Vagina (tissue), 2 donors: ENCODE measurements around the gene RAP1GDS1.

ENCODE experiments used
- CTCF ChIP-seq, 3 experiments: fragments of 450-650 bp in 2 of 3; fragments of 200-600 bp in 1 of 3; sonication (generic) in 1 of 3; IDR thresholded peaks; one replicate each; pipeline ENCODE4 v1.5.1; 2017 to 2019; ENCODE audit warnings: antibody characterized with exemption in 3 of 3, mild to moderate bottlenecking in 2 of 3, moderate library complexity in 2 of 3
- POLR2AphosphoS5 ChIP-seq, 2 donors: sonication (generic); formaldehyde crosslinking; IDR thresholded peaks; one replicate each; pipeline ENCODE4 v1.9.0; 2017; ENCODE audit warnings: antibody characterized with exemption in 2 of 2, mild to moderate bottlenecking in 2 of 2, low read depth in 1 of 2; ENCODE audit not compliant: insufficient read depth in 1 of 2

- TF ChIP-seq CTCF (IDR thresholded peaks at IDR 0.05): no peak
- TF ChIP-seq POLR2AphosphoS5 (IDR thresholded peaks at IDR 0.05; ENCODE audit: insufficient read depth in 1 of 2, low read depth in 1 of 2): no peak
These were observed 211.9 kb downstream of the RAP1GDS1 start for GRCh38 chr4:98473046-98473445.
